NOMO-1 treated with dmso at 0.1 percent for 144 hours (cell line): ENCODE measurements around the gene OFD1.

Experiments
- DNase-seq: peaks from one replicate; lab custom pipeline; 2025; ENCODE audit not compliant: unreplicated experiment; lab: John Stamatoyannopoulos, UW

Gene OFD1

DNA sequence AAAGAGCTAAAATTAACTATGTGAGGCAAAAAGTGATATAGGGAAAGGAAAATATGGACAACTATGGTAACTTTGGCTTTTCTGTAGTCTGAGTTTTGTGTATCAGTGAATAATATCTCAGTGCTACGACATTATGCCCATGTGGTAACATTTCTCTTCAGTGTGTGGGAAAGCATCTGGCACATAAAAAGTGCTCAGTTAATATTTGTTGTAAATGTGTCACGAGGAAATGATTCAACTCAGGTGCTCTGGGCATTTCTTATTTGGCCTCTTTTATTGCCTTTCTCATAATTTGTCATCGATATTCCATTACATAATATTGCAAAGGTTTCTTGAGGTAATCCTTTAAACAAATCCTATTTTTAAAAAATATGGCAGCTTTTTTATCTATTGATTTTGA, 17.6 kb downstream of the OFD1 start:
- no peak for DNase-seq

- peak; percentile 76 for DNase-seq
Observed at GRCh38 chrX:13752646-13753045, 18.1 kb downstream of the OFD1 start.

GRCh38 chrX:13754765-13755164, 20.2 kb downstream of the OFD1 start:
- peak; percentile 77 for DNase-seq

GRCh38 chrX:13755254-13755653, 20.7 kb downstream of the OFD1 start:
- peak; percentile 36 for DNase-seq

DNA sequence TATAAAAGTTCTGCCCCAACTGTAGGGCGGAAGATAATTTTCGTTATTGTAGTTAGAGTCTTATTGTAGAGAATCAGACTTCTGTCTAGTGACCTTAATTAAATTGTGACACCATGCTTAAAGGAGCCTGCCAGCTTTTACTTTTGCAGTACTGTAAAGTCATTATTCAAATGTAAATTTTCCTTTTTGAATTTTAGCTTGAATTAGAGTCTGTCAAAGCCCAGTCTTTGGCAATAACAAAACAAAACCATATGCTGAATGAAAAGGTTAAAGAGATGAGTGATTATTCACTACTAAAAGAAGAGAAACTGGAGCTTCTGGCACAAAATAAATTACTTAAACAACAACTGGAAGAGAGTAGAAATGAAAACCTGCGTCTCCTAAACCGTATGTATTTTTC, 21.8 kb downstream of the OFD1 start:
- DNase-seq = no peak

GRCh38 chrX:13759152-13759718, 24.7 kb downstream of the OFD1 start:
- peak; percentile 78 for DNase-seq

DNA sequence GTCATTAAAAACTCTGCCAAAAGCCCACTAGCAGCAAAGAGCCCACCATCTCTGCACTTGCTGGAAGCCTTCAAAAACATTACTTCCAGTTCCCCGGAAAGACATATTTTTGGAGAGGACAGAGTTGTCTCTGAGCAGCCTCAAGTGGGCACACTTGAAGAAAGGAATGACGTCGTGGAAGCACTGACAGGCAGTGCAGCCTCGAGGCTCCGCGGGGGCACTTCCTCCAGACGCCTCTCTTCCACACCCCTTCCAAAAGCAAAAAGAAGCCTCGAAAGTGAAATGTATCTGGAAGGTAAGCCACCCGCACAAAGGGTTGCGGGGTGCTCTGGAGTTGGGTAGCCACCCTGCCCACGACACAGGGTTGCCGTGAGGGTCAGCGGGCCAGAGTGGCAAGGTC, 25.9 kb downstream of the OFD1 start:
- no peak for DNase-seq

DNA sequence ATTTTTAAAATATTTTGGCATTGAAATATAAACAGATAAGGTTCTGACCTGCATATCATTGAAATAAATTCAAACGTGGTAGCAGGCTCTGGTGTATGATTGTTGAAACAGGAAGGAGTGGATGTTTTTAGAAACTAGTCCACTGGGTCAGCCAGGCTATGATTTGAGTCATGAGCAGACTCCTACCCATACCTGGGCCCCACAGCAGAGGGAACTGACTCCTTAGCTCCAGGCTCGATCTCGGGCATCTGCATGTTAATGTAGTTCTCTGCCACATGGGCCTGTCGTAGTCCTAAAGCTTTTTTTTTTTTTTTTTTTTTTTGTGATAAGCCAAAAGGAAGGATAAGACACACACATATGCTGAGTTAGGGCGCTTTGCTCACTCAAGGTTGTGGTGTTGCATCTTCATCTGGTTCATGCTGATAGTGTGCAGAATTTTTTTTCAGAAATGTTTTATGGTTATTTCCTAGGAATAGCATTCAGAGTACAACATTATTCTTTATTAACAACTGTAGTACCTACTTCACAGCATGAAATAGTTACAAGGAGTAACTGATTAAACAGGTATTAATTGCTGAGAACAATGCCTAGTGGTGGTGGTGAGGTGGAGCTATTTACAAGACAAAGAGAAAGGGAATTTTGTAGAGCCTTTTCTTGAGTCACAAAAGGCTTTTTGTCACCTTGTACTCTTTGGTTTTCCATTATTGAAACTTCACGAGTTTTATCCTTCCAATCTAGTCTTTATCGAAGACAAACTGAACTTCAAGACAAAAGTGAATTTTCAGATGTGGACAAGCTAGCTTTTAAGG, 27.3 kb downstream of the OFD1 start:
- peak; percentile 67 for DNase-seq

- DNase-seq = no peak
Observed at GRCh38 chrX:13763489-13763888, 28.9 kb downstream of the OFD1 start.

DNA sequence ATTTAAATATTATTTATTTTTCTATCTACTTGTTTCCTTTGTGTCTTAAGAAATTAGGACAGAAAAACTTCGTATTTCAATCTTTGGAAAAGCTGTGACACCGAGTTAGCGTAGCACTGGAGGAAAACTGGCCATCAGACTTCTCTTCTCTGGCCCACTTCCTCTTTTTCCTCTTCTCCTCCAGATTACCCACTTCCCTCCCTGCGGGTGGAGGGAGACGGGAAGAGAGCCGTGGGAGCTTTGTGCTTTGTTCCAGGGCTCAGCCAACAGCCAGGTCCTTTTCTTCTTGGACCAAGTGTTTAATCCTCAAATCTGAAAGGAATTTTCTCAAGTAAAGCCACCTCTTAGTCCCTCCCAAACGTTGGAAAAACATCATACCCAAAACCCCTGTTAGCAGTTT, 29.7 kb downstream of the OFD1 start:
- peak; percentile 11 for DNase-seq

DNA sequence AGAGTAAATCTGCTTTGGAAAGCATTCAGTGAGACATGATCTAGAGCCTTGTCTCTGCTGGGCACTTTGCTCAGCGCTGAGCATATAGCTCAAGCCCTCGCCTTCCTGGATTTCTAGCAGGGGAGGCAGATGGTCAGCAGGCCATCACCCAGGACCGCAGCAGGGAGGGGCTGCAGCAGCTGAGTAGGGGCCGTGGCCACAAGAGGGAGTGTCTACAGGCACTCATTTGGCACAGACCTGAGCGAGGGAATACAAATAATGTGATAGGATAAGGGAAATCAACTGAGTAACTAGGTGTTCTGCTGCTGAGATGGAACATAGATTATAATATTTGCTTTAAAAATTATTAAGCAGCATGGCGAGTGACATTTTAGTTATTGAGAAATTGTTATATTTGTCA, 30.2 kb downstream of the OFD1 start:
- no peak for DNase-seq

- no peak for DNase-seq
Observed at GRCh38 chrX:13768939-13769338, 34.4 kb downstream of the OFD1 start.

- no peak for DNase-seq
Observed at GRCh38 chrX:13770013-13770535, 35.5 kb downstream of the OFD1 start.

GRCh38 chrX:13774696-13775095, 40.1 kb downstream of the OFD1 start:
- no peak for DNase-seq

GRCh38 chrX:13775837-13776236, 41.3 kb downstream of the OFD1 start:
- no peak for DNase-seq

- DNase-seq = no peak
Observed at GRCh38 chrX:13776387-13776786, 41.8 kb downstream of the OFD1 start.

GRCh38 chrX:13778916-13779315, 44.4 kb downstream of the OFD1 start:
- DNase-seq = no peak

GRCh38 chrX:13780868-13781427, 46.4 kb downstream of the OFD1 start:
- no peak for DNase-seq

DNA sequence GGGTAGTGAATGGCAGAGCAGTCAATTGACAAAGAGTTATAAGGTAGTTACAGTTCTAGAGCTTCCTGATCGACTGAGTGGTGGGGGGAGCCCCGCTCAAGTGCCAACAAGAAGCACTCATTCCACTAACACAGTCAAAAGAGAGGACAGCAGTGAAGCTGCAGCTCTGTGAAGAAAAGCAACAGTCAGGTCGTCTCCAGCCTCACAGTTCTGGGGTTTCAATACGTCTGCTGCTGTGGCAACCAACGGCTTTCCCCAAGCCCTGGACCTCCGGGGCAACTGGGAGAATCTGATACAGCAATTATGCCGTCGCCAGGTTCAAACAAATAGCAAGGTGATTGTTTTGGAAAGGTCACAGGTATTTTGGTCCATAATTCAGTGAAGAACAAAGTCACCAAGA, 51.5 kb downstream of the OFD1 start:
- DNase-seq = no peak

DNA sequence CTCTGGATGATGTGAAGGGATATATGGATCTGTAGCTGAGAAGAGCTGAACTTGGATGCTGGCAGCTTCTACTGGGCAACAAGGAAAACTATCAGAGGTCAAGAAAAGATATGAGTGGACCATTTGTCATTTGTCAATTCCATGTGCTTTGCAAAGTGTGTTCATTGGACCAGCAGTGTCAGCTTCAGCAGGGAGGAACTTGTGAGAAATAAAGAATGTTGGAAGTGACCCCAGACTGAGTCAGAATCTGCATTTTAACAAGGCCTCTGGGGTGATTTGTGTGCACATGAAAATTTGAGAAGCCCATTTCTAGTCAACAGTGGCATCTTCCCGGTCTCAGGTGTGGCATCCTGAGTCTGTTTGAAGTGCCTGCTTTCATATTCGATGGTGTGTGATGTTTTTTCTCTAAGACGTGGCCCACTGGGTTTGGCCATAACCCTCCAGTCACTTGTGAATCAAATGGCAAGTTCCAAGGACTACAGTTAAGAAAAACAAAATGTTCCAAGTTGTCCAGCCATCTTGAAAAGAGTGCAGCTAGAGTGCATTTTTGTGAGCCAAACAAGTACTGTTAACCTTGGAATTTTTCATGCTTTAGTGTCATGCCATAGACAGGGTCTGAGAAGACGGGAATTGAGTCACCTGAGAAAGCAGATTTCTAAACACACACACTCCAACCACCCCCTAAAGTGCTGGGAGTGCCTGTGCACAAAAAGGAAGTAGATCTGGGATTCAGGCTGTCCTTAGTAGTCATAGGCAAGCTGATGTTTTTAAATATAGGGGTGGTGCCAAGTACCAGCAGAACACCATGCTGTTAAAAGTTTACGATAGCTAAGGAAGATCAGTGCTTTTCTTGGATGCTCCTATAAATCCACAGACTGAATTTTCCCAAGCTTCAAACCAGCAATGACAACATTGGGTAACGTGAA, 55.9 kb downstream of the OFD1 start:
- DNase-seq = no peak

DNA sequence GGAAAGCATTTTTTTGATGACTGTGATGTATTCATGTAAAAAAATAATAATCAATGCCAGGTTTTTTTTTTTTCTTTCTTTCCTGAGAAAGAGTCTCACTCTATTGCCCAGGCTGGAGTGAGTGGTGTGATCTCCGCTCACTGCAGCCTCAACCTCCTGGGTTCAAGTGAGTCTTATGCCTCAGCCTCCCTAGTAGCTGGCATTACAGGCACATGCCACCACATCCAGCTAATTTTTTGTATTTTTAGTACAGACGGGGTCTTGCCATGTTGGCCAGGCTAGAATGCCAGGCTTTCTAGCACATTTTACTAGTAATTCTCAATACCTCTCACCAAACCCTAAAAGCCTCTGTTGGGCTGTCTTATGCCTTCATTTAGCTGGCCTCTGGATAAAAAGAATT, 56.6 kb downstream of the OFD1 start:
- DNase-seq = no peak
